SKM-1 treated with dmso at 0.1 percent for 144 hours (cell line): Measurements from ENCODE around the gene GIMAP7.
"Not testable (repeated sequence)": the region's sequence is repeated elsewhere in the genome, so short reads cannot be mapped to it uniquely, and the experiment has no call there.

Experiments
- DNase-seq: peaks from one replicate; lab custom pipeline; 2025; ENCODE audit not compliant: unreplicated experiment; lab: John Stamatoyannopoulos, UW

Gene GIMAP7

GRCh38 chr7:150511048-150511447 is 3.6 kb upstream of the GIMAP7 start:
- DNase-seq = no peak

DNA sequence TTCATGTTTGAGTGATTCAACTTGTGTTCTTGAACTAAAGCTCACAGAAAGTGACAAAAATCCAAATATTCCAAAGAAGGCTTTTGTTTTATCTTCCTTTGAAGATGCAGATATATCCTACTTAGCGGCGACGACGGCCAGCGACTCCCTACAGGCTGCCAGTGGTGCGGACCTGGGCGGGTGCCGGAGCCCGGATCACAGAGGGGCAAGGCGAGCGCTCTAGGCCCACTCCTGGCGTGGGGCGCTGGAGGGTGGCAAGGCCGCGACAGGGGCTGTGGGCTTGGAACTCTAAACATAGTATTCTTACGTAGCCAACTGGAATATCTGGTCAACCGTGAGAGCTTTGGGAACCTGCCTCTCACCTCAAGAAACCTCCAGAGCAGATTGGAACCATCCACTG is 914 bp upstream of the GIMAP7 start:
- DNase-seq = no peak

- no peak for DNase-seq
Measured at GRCh38 chr7:150515248-150516147, 826 bp downstream of the GIMAP7 start.

GRCh38 chr7:150516956-150517745 is 2.5 kb downstream of the GIMAP7 start:
- DNase-seq = no peak

DNA sequence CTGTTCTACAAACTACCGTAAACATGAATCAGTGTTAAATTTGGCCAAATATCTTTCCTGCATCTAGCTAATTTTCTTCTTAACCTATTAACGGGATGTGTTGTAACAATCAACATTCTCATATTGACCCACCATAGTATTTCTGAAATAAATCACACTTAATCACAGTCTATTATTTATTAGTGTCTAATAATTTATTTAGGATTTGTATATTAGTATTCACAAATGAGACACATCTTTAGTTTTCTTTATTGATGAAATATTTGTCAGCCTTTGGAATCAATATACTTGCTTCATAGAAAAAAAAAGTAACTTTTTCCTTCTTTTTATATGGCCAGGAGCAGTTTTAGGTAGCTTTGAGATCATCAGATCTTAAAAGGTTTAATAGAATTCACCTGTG is 4.6 kb downstream of the GIMAP7 start:
- DNase-seq = no peak

- DNase-seq = no peak
Measured at GRCh38 chr7:150520145-150520544, 5.5 kb downstream of the GIMAP7 start.

GRCh38 chr7:150522931-150523330 is 8.3 kb downstream of the GIMAP7 start:
- DNase-seq = not testable (repeated sequence)

DNA sequence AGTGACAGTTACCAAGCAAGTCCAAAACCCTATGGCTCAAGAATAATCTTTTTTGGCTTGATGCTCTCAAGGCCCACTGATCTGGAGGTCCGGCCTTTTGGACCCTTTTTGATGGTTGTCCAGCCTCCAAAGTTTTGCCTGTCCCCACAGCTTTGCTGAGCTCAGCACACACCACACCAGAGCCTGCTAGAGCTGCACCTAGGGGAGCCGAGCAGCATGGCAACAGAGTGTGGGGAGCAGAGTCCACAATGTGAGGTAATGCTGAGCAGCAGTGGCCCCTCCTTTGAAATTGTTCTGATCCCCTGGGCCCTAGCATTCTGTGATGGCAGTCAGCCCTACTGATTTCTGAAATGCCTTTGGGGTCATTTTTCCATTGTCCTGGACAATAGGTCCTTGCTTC is 9.3 kb downstream of the GIMAP7 start:
- no peak for DNase-seq

DNA sequence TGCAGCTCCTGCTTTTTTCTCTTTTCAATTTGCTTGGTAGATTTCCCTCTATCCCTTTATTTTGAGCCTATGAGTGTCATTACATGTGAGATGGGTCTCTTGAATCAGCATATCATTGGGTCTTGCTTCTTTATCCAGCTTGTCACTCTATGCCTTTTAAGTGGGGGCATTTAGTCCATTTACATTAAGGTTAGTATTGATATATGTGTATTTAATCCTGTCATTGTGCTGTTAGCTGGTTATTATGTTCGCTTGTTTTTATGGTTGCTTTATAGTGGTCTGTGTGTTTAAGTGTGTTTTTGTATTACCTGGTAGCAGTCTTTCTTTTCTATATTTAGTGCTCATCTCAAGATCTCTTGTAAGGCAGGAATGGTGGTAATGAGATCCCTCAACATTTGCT is 17.0 kb downstream of the GIMAP7 start:
- DNase-seq = no peak

DNA sequence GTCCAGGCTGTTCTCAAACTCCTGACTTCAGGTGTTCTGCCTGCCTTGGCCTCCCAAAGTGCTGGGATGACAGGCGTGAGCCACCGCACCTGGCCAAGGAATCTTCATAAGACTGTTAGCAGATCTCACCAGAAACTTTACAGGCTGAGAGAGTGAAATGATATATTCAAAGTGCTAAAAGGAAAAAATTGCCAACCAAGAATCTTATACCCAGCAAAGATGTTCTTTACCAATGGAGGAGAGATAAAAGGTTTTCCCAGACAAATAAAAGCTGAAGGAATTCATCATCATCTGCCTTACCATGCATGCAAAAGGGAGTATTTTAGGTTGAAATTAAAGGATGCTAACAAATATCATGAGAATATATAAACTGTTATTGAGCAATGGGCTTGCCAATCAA is 23.6 kb downstream of the GIMAP7 start:
- DNase-seq = no peak

DNA sequence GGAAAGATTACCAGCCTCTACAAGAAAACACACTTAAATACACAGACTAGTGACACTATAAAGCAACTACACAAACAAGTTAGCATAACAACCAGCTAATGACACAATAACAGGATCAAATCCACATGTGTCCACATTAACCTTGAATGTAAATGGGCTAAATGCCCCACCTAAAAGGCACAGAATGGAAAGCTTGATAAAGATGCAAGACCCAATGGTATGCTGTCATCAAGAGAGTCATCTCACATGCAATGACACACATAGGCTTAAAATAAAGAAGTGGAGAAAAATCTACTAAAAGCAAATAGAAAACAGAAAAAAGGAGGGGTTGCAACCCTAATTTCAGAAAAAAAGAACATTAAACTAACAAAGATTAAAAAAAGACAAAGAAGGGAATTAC is 38.5 kb downstream of the GIMAP7 start:
- no peak for DNase-seq

GRCh38 chr7:150556521-150557138 is 42.0 kb downstream of the GIMAP7 start:
- DNase-seq = no peak

DNA sequence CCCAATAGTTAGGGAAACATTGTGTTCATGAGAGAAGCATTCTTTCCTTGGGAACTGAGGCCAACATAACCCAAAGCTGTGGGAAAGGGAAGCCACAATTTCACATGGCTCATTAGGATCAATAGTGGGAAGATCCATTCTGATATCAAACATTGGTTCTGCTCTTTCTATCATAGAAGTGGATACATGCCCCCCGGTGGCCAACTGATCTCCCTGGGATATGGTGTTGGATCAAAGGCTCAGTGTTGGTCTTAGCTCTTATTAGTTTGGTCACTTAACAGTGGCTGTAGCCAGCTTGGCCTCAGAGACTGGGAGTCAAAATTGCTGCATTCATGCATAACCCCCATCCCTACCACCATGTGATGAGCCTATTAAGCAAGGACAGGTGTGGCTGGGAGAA is 45.8 kb downstream of the GIMAP7 start:
- no peak for DNase-seq

- DNase-seq = no peak
Measured at GRCh38 chr7:150562919-150563318, 48.2 kb downstream of the GIMAP7 start.

- DNase-seq = no peak
Measured at GRCh38 chr7:150564006-150564405, 49.3 kb downstream of the GIMAP7 start.

DNA sequence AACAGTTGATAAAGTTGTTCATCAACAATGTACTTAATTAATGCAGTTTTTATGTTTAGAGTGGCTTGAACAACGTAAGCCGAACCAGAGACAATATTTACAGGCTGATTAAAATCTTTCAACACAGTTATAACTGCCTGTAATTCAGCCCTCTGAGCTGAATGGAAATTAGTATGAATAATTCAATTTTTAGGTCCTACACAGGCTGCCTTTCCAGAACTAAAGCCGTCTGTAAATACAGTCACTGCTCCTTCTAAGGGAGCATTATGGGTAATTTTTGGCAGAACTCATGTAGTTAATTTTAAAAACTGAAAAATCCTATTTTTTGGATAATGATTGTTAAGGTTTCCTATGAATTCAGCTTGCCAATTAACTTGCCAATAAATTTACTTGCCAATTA is 49.9 kb downstream of the GIMAP7 start:
- DNase-seq = no peak

DNA sequence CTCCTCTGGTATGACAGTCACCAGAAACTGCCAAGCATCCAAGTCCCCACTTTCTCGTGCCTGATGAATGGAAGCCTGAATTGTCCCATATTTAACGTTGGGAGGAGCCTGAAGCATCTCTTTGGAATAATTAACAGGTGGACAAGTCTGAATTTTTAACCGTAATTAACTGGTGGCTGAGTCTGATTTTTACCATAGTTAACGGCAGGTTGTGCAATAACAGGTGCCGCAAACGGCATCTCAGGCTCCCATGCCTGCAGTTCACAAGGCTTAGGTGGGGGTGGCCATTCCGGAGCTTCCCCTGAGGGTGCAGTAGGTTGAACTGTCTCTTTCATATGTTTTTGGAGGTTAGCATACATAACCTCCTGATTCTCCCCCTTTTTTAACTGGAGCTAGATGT is 50.6 kb downstream of the GIMAP7 start:
- DNase-seq = no peak

DNA sequence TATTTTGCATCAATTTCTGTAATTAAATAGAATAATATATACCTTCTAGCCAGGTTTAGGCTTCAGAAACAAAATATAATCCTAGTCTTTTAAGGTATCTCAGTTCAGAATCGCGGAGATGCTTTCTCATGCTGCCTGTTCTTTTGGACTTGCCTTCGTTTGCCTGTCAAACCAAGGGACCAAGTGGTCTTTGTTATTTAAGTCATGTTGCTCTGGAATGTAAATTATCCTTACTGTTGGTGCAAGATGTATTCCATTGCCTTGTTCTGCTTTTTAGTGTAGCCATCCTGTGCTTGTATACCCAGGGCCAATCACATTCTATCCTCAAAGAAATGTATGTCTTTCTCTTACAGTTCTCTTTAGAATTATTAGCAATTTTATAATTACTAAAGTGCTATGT is 51.5 kb downstream of the GIMAP7 start:
- DNase-seq = no peak

DNA sequence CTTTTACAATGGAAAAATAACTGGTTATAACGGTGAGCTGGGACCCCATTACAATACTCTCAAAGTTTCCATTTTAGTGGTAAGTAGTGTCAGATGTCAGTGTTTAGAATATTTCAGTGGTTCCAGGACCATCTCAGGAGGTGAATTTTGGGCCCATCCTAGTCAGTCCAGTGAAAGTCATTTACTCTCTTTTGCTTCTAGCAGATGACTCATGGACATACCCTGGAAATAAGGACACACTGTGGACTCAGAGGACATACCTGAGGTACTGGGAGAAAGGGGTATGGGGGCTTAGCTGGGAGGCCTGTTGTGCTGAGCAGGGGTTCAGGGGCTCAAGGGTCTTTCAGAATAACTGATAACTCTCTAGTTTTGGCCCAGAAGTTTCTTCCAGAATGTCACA is 51.9 kb downstream of the GIMAP7 start:
- no peak for DNase-seq

DNA sequence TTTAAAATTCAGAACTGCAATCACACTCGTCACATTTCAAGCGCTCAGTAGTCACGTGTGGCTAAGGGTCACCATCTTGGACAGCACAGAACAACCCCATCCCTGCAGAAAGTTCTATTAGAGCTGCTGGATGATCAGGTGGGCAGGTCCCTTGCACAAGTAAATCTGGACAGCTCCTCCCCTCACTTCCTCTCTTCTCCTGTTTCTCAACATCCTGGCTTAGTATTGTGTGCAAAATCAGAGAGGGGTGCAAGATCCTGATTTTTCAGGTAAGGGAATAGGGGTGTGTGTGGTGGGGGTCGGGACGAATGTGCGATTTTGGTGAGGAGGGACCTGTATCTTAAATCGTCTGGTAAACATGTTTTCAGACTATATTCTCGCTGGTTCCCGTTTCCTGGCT is 52.5 kb downstream of the GIMAP7 start, which contains the start of gene GIMAP4:
Gene GIMAP4, plus strand, starts transcription at position 222 of the 400 bp plus-strand sequence. CDS start 2,512 bp downstream, outside the sequence.
- no peak for DNase-seq

GRCh38 chr7:150567871-150568301 is 53.2 kb downstream of the GIMAP7 start:
- DNase-seq = no peak

DNA sequence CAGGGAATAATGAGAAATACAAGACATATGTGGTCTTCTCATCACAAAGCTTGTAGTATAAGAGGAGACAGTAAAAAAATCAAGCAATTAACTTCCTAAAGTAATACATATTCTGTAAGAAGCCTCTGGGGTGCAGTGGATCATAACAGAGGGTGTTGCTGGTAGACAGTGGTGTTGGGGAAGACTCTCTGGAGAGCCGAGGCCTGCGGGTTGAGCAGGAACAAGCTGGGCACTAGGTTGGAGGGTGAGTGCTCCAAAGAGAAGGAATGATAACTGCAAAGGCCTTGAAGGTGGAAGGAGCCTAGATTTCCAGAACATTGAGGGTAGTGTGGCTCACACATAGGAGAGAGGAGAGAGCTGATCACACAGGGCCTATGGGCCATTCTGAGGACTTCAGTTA is 54.0 kb downstream of the GIMAP7 start:
- DNase-seq = no peak
